Activated T-helper 2 cell treated with anti-CD3 and anti-CD28 coated beads, Interferon-gamma antibody, Interleukin-2, Interleukin-4, amounts not matched to agents 10 μg/mL and 5 μg/mL and 100 μg/mL, durations not matched to agents 14 hours and 24 hours and 36 hours (primary cell): Measurements from ENCODE around the gene TBR1. TPM values are rescaled to one million over a fixed set of nuclear protein-coding genes. Genes with fewer than 3 reads are reported as not detected.

ENCODE experiments used
- DNase-seq: peaks from one replicate; pipeline ENCODE4 v3.0.0; 2021; ENCODE audit warnings: low spot score
- H3K27ac Mint-ChIP-seq: one replicate; pipeline ENCODE4 v1.8.0; 2021; ENCODE audit warnings: mixed read lengths
- H3K27me3 Mint-ChIP-seq: one replicate; pipeline ENCODE4 v1.8.0; 2021; ENCODE audit warnings: low read depth, mixed read lengths
- H3K36me3 Mint-ChIP-seq: one replicate; pipeline ENCODE4 v1.8.0; 2021; ENCODE audit warnings: low read depth, mixed read lengths
- H3K4me1 Mint-ChIP-seq: one replicate; pipeline ENCODE4 v1.8.0; 2021; ENCODE audit warnings: low read depth, mixed read lengths
- H3K4me3 Mint-ChIP-seq: one replicate; pipeline ENCODE4 v1.8.0; 2021; ENCODE audit warnings: low read depth, mild to moderate bottlenecking, moderate library complexity, mixed read lengths
- H3K9me3 Mint-ChIP-seq: one replicate; pipeline ENCODE4 v1.8.0; 2021; ENCODE audit warnings: mixed read lengths
- intact Hi-C: fragments of 100-400 bp; cut with micrococcal nuclease; formaldehyde crosslinking; loops from one replicate; pipeline ENCODE4 v1.15.1; 2023
- total RNA-seq: library from RNA; stranded (reverse); gene quantifications from 2 replicates; pipeline ENCODE4 v1.2.3, GENCODE V29; 2022

Gene TBR1
- total RNA-seq, 1 donor from 2014 or later: 0.02 TPM

- intact Hi-C loops: no loop called here
- H3K27ac Mint-ChIP-seq: no peak overlapping the region
- no peak overlapping the region for H3K4me3 Mint-ChIP-seq
- H3K27me3 Mint-ChIP-seq: no peaks in the 10 kb centered on the region
- no peaks in the 10 kb centered on the region for H3K9me3 Mint-ChIP-seq
- no peak for DNase-seq
- no peaks in the 10 kb centered on the region for H3K4me1 Mint-ChIP-seq
- H3K36me3 Mint-ChIP-seq: no peaks in the 10 kb centered on the region
These were observed 58.8 kb downstream of the TBR1 start for GRCh38 chr2:161474920-161475319.

Other genes with a start within 250 kb of the TBR1 start
- gene PSMD14, start 107.9 kb upstream of the TBR1 start, total RNA-seq: 106 and 110 TPM in 2 replicates
- gene SLC4A10, start 208.1 kb downstream of the TBR1 start, total RNA-seq: 0.23 and 0.39 TPM in 2 replicates